Panc1 (cell line): ENCODE data around the gene FAM83F. TPM values are rescaled to one million over a fixed set of nuclear protein-coding genes. Genes with fewer than 3 reads are reported as not detected.

Source experiments
- ATAC-seq: fragments of 200-7000 bp; cut with Tn5 transposase; 2 replicates; pipeline ENCODE4 v1.9.1; 2020; ENCODE audit warnings: mild to moderate bottlenecking, moderate library complexity
- BruUV-seq: library from RNA; stranded (reverse); fragments of 400-500 nt; replicated peaks from 2 replicates; lab custom pipeline; 2021; lab: Mats Ljungman, UMichigan
- CTCF ChIA-PET: fragments of 300-600 bp; sonication (Branson Sonifier 250); formaldehyde crosslinking; loops from one replicate; lab custom pipeline; 2022; ENCODE audit warnings: antibody characterized with exemption; lab: Charles Lee
- POLR2A ChIA-PET: fragments of 300-600 bp; sonication (Branson Sonifier 250); formaldehyde crosslinking; loops from one replicate; lab custom pipeline; 2022; ENCODE audit warnings: antibody characterized with exemption; lab: Charles Lee
- DNase-seq: peaks from one replicate; pipeline ENCODE4 v3.0.0-alpha.2; 2010; ENCODE audit warnings: low read depth, low spot score
- H3K27ac ChIP-seq: 2 replicates; pipeline ENCODE4 v1.5.1; 2011; ENCODE audit warnings: mild to moderate bottlenecking, low read length, inconsistent platforms
- H3K27me3 ChIP-seq: fragments of 200-500 bp; sonication (Bioruptor generic); 2 replicates; pipeline ENCODE4 v1.6.0; 2014; ENCODE audit warnings: low read length, inconsistent platforms; ENCODE audit not compliant: control insufficient read depth, insufficient read depth
- H3K36me3 ChIP-seq: fragments of 200-500 bp; sonication (Bioruptor generic); 2 replicates; pipeline ENCODE4 v1.5.1; 2014; ENCODE audit warnings: inconsistent platforms, mild to moderate bottlenecking, low read length, moderate library complexity; ENCODE audit not compliant: control insufficient read depth, insufficient read depth
- H3K4me1 ChIP-seq: 2 replicates; pipeline ENCODE4 v1.5.1; 2011; ENCODE audit warnings: inconsistent platforms, mild to moderate bottlenecking, low read length, moderate library complexity; ENCODE audit not compliant: control insufficient read depth, insufficient read depth
- H3K4me3 ChIP-seq, 2 experiments: 2 replicates each; pipeline ENCODE4 v1.5.1; 2011 to 2012; ENCODE audit warnings: low read depth in 2 of 2, low read length in 2 of 2, mild to moderate bottlenecking in 2 of 2, inconsistent platforms in 1 of 2, moderate library complexity in 1 of 2
- H3K9me3 ChIP-seq: fragments of 200-500 bp; sonication (Bioruptor generic); 2 replicates; pipeline ENCODE4 v1.5.1; 2014; ENCODE audit warnings: low read depth, mild to moderate bottlenecking, inconsistent platforms, low read length, moderate library complexity; ENCODE audit not compliant: control insufficient read depth, insufficient read depth
- POLR2AphosphoS5 ChIP-seq: IDR thresholded peaks from 2 replicates; pipeline ENCODE4 v1.6.1; 2012; ENCODE audit warnings: mild to moderate bottlenecking, low read depth, low read length, moderate library complexity
- REST ChIP-seq, 2 experiments: IDR thresholded peaks; 2 replicates each; pipeline ENCODE4 v1.6.1; 2011 to 2012; ENCODE audit warnings: low read depth in 2 of 2, control low read depth in 1 of 2, low read length in 1 of 2, mild to moderate bottlenecking in 1 of 2, moderate library complexity in 1 of 2; ENCODE audit not compliant: insufficient read depth in 1 of 2
- SIN3A ChIP-seq: IDR thresholded peaks from 2 replicates; pipeline ENCODE4 v1.6.1; 2012; ENCODE audit warnings: low read depth, mild to moderate bottlenecking, low read length, moderate library complexity, borderline replicate concordance; ENCODE audit not compliant: insufficient read depth
- TCF7L2 ChIP-seq: IDR thresholded peaks from 2 replicates; pipeline ENCODE4 v1.6.1; 2011; ENCODE audit warnings: mild to moderate bottlenecking, low read depth, low read length, inconsistent platforms
- in situ Hi-C: cut with HindIII; loops from 2 replicates; pipeline ENCODE4 v1.10.0; 2016; ENCODE audit warnings: low sequenced_read_pairs, low pct_unique_long_range_greater_than_20kb
- intact Hi-C: fragments of 100-400 bp; cut with micrococcal nuclease; formaldehyde crosslinking; loops from one replicate; pipeline ENCODE4 v1.10.0; 2022; ENCODE audit not compliant: unreplicated experiment
- total RNA-seq: library from RNA; stranded (reverse); gene quantifications from one replicate; pipeline ENCODE4 v1.2.1, GENCODE V29; 2021; ENCODE audit not compliant: unreplicated experiment
- TF ChIP-seq, protein P1 (sequence below): fragments of 450-650 bp; IDR thresholded peaks from 2 replicates; pipeline ENCODE4 v1.5.1; 2017; ENCODE audit warnings: mild to moderate bottlenecking

Gene FAM83F
- total RNA-seq, 1 experiment from 2014 or later = 0.05 TPM

- BruUV-seq = no TSS peak
- POLR2A ChIA-PET = no interaction called here
- Histone ChIP-seq H3K4me3 (no peak overlapping the region), H3K27ac (no peak overlapping the region), H3K9me3 (no peaks in the 10 kb centered on the region), H3K27me3 (no peaks in the 10 kb centered on the region), H3K4me1 (no peaks in the 10 kb centered on the region), H3K36me3 (no peaks in the 10 kb centered on the region)
- no peak for DNase-seq
- in situ Hi-C loops = no loop called here
- ATAC-seq = no peak
- TF ChIP-seq, protein P1, sequence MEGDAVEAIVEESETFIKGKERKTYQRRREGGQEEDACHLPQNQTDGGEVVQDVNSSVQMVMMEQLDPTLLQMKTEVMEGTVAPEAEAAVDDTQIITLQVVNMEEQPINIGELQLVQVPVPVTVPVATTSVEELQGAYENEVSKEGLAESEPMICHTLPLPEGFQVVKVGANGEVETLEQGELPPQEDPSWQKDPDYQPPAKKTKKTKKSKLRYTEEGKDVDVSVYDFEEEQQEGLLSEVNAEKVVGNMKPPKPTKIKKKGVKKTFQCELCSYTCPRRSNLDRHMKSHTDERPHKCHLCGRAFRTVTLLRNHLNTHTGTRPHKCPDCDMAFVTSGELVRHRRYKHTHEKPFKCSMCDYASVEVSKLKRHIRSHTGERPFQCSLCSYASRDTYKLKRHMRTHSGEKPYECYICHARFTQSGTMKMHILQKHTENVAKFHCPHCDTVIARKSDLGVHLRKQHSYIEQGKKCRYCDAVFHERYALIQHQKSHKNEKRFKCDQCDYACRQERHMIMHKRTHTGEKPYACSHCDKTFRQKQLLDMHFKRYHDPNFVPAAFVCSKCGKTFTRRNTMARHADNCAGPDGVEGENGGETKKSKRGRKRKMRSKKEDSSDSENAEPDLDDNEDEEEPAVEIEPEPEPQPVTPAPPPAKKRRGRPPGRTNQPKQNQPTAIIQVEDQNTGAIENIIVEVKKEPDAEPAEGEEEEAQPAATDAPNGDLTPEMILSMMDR = no peak
- TF ChIP-seq TCF7L2 (no peak), POLR2AphosphoS5 (no peak), REST (IDR thresholded peaks at IDR 0.05; ENCODE audit: insufficient read depth in 1 of 2, low read depth in 2 of 2, low read length in 1 of 2) (no peak), SIN3A (no peak)
- CTCF ChIA-PET = no interaction called here
- intact Hi-C loops = loop anchor here (10.0 kb wide), 1 partner anchor 127 kb away; no protein-coding TSS in a partner anchor
These were observed 63.5 kb downstream of the FAM83F start for GRCh38 chr22:40058265-40058664.

DNA sequence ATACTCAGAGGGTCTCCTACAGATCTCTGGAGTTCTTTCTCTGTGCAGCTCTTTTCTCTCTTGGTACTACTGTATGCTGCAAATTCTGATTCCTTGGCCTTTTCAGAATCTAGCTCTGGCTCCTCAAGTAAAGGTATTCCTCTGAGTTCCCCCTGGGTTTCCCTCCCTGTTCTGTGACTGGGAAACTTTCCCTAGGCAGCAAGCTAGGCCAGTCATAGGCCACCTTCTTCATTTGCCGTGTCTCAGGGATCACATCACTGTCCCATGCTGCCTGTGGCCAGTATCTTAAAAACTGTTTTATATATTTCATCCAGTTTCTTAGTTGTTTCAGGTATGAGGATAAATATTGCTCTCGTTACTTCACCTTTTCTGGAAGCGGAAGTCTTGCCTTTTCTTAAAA lies 71.2 kb downstream of the FAM83F start:
- ATAC-seq = no peak
- POLR2A ChIA-PET = interaction anchor here (0.5 kb wide), 1 partner anchor 461 kb away, joined by 3 read pairs; no protein-coding TSS in a partner anchor
- Histone ChIP-seq H3K27me3 (no peaks in the 10 kb centered on the region), H3K27ac (no peak overlapping the region), H3K4me3 (no peak overlapping the region), H3K4me1 (no peaks in the 10 kb centered on the region), H3K9me3 (no peaks in the 10 kb centered on the region), H3K36me3 (no peaks in the 10 kb centered on the region)
- intact Hi-C loops = no loop called here
- no TSS peak for BruUV-seq
- TF ChIP-seq SIN3A = no peak
- TF ChIP-seq, protein P1 = no peak
- TF ChIP-seq REST (IDR thresholded peaks at IDR 0.05; ENCODE audit: insufficient read depth in 1 of 2, low read depth in 2 of 2, low read length in 1 of 2) = no peak
- TF ChIP-seq POLR2AphosphoS5 = no peak
- no peak for TF ChIP-seq TCF7L2
- CTCF ChIA-PET = no interaction called here
- in situ Hi-C loops = no loop called here
- DNase-seq = no peak
